Transverse colon (tissue), 4 donors: ENCODE data around the gene MICAL2. TPM values are rescaled to one million over a fixed set of nuclear protein-coding genes. Genes with fewer than 3 reads are reported as not detected.

Experiments used
- DNase-seq: peaks from one replicate; pipeline ENCODE4 v3.0.0-alpha.2; 2019
- H3K27ac ChIP-seq, 4 donors: fragments of 200-600 bp; sonication (generic); 2 replicates each; pipeline ENCODE4 v1.5.1; 2016 to 2018; ENCODE audit warnings: inconsistent platforms in 4 of 4
- H3K27me3 ChIP-seq: fragments of 200-600 bp; sonication (generic); 2 replicates; pipeline ENCODE4 v1.5.1; 2017; ENCODE audit warnings: inconsistent platforms
- H3K36me3 ChIP-seq, 4 donors: fragments of 200-600 bp; sonication (generic); 2 replicates each; pipeline ENCODE4 v1.5.1; 2017 to 2019; ENCODE audit warnings: inconsistent platforms in 4 of 4
- H3K4me1 ChIP-seq, 4 donors: fragments of 200-600 bp; sonication (generic); 2 replicates each; pipeline ENCODE4 v1.5.1; 2017 to 2020; ENCODE audit warnings: inconsistent platforms in 4 of 4
- H3K4me3 ChIP-seq, 4 donors: fragments of 200-600 bp; sonication (generic); 1 replicate in 1 of 4; 2 replicates in 3 of 4; pipeline versions ENCODE4 v1.5.1 to v1.6.1; 2017 to 2019; ENCODE audit warnings: inconsistent platforms in 4 of 4
- H3K9me3 ChIP-seq, 2 donors: fragments of 200-600 bp; sonication (generic); 2 replicates each; pipeline ENCODE4 v1.5.1; 2017 to 2019; ENCODE audit warnings: inconsistent platforms in 2 of 2
- EP300 ChIP-seq: sonication (generic); formaldehyde crosslinking; IDR thresholded peaks from one replicate; pipeline ENCODE4 v1.6.1; 2017; ENCODE audit warnings: antibody characterized with exemption, low read depth
- POLR2A ChIP-seq: fragments of 450-650 bp; IDR thresholded peaks from one replicate; pipeline ENCODE4 v1.6.1; 2016; ENCODE audit warnings: antibody characterized with exemption, mild to moderate bottlenecking, moderate library complexity
- POLR2AphosphoS5 ChIP-seq, 3 donors: sonication (generic); formaldehyde crosslinking; IDR thresholded peaks; one replicate each; pipeline ENCODE4 v1.6.1; 2016; ENCODE audit warnings: antibody characterized with exemption in 3 of 3
- WGBS, 2 donors: methylation state at CpG; one replicate each; pipeline ENCODE4 v1.1.5; 2018; ENCODE audit warnings: low coverage in 1 of 2; 5-methylcytosine and 5-hydroxymethylcytosine counted together
- in situ Hi-C, 4 donors: fragments of 200-750 bp; cut with MboI; loops; one replicate each; pipeline versions ENCODE4 v1.15.0 to v1.15.1; 2017; ENCODE audit warnings: low sequenced_read_pairs in 3 of 4, low pct_ligation_motif_present in 1 of 4, low pct_unique_long_range_greater_than_20kb in 1 of 4
- intact Hi-C: fragments of 100-400 bp; cut with DNase I; formaldehyde crosslinking; loops from one replicate; pipeline ENCODE4 v1.15.1; 2023; ENCODE audit warnings: low total_unique reads
- total RNA-seq, 4 donors: library from RNA; depleted of rRNA; stranded (reverse); fragments of >200 nt; gene quantifications; one replicate each; pipeline ENCODE4 v1.1.0, GENCODE V29; 2016
- TF ChIP-seq, protein P1 (sequence below), 5 experiments: fragments of 200-600 bp in 3 of 5; fragments of 450-650 bp in 2 of 5; sonication (generic) in 3 of 5; IDR thresholded peaks; 1 replicate in 2 of 5; 2 replicates in 3 of 5; pipeline ENCODE4 v1.5.1; 2016 to 2017; ENCODE audit warnings: antibody characterized with exemption in 5 of 5, inconsistent platforms in 3 of 5, mild to moderate bottlenecking in 2 of 5, moderate library complexity in 1 of 5

Gene MICAL2
- total RNA-seq, 4 donors from 2014 or later, result 309 to 483 (median 316) TPM

DNA sequence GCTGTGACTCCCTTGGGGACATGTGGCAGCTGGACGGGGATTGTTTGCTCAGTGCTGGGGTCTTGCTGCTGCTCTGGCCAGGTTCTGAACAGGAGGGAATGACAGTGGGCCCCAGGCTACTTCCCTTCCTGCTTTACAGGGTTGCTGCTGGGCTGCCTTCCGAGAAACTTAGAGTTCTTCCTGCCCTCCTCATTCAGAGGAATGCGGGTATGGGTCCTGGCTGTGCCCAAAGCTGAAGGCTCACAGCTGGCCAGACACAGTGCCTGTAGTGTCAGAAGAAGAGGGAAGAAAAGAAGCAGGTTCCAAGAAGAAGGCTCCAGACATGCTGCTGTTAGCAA is 158.7 kb downstream of the MICAL2 start:
- TF ChIP-seq EP300 (no peak), POLR2AphosphoS5 (IDR thresholded peaks at IDR 0.05) (no peak), POLR2A (no peak)
- TF ChIP-seq, protein P1, sequence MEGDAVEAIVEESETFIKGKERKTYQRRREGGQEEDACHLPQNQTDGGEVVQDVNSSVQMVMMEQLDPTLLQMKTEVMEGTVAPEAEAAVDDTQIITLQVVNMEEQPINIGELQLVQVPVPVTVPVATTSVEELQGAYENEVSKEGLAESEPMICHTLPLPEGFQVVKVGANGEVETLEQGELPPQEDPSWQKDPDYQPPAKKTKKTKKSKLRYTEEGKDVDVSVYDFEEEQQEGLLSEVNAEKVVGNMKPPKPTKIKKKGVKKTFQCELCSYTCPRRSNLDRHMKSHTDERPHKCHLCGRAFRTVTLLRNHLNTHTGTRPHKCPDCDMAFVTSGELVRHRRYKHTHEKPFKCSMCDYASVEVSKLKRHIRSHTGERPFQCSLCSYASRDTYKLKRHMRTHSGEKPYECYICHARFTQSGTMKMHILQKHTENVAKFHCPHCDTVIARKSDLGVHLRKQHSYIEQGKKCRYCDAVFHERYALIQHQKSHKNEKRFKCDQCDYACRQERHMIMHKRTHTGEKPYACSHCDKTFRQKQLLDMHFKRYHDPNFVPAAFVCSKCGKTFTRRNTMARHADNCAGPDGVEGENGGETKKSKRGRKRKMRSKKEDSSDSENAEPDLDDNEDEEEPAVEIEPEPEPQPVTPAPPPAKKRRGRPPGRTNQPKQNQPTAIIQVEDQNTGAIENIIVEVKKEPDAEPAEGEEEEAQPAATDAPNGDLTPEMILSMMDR (IDR thresholded peaks at IDR 0.05), result no peak
- Histone ChIP-seq H3K27me3 (no peaks in the 10 kb centered on the region), H3K4me3 (no peak overlapping the region), H3K4me1 (peaks cover 0 to 19% (median 12%) of the 10 kb centered on the region in 4 donors), H3K9me3 (no peaks in the 10 kb centered on the region), H3K27ac (peak overlapping the region; percentile 30 to 61 (median 43)), H3K36me3 (no peaks in the 10 kb centered on the region)
- 20 to 44% methylated on average over 1 to 3 of the region's 3 CpGs for WGBS, 2 donors
- in situ Hi-C loops, result loop anchor here in 1 of 4 donors (25.0 kb wide), 1 partner anchor 457 kb away; no protein-coding TSS in a partner anchor
- no peak for DNase-seq
- intact Hi-C loops, result no loop called here

DNA sequence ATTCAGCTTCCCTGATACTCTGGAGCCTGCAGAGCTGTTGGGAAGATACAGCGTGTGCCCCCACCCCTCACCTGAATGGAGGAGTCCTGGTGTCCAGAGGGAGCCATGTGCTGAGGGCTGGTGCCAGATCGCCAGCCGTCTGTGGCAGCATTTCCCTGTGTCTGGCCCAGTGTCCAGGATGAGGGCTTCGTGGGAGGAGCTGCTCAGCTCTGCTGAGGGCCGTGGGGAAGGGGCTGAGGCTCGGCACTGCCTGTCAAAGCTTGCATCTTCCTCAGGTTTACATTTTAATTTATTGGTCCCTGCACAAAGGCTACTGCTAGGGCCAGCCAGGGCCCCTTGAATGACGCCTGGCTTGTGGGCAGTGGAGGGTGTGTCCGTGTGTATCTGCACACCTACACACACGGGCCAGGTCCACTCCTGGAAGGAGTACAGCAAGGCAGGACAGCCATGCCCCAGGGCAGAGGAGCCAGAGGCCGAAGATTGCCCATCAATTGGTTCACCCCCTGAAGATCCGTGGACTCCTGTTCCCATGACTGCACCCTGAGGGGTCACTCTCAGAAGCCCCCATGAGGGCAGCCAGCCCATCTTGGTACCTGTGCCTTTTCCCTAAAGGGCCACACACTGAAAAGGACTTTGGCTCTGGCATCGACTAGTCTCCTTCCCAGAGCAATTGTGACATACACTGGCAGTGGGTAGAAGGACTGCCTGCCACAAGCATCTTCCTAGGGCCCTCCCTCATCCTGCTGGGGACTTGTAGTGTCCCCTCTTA is 159.2 kb downstream of the MICAL2 start:
- in situ Hi-C loops, result loop anchor here in 1 of 4 donors (25.0 kb wide), 1 partner anchor 457 kb away; no protein-coding TSS in a partner anchor
- peaks cover 0 to 19% (median 12%) of the 10 kb centered on the region in 4 donors for H3K4me1 ChIP-seq
- H3K27ac ChIP-seq, result peak overlapping the region; percentile 30 to 61 (median 43)
- DNase-seq, result no peak
- H3K36me3 ChIP-seq, result no peaks in the 10 kb centered on the region
- H3K4me3 ChIP-seq, result no peak overlapping the region
- intact Hi-C loops, result loop anchor here (10.0 kb wide), 1 partner anchor 465 kb away; no protein-coding TSS in a partner anchor
- no peaks in the 10 kb centered on the region for H3K9me3 ChIP-seq
- H3K27me3 ChIP-seq, result no peaks in the 10 kb centered on the region
- TF ChIP-seq EP300 (no peak), POLR2A (no peak), POLR2AphosphoS5 (IDR thresholded peaks at IDR 0.05) (no peak)
- TF ChIP-seq, protein P1 (IDR thresholded peaks at IDR 0.05), result no peak
- 42% methylated on average over 12 of the region's 12 CpGs; no CpG with 5 or more reads in 1 of the 2 donors for WGBS, 2 donors

DNA sequence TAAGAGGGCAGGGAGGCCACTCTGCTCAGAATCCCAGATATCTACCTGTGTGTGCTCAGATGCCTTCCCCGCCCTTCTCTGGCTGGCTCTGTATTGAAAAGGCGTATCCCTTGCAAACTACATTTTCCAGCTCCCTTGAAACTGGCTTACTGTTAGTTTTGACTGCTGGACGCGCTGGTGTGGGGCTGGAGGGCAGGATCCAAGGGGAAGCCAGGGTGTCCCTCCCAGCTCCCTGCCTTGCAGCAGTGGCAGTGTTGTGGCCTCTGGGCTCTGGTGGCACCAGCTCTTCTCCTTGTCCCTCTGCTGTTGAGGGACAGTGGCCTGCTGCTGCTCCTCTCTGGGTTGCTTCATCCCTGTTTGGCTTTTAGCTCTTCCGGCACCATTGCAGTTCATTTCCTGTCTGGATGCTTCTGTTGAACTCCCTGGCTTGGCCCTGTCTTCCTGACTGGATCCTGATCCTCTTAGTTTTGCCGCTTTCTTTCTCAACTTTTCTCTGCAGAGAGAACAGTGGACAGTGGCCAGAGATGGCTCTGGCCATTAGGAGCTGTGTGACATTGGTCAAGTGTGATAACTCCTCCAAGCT is 159.9 kb downstream of the MICAL2 start:
- H3K9me3 ChIP-seq, result no peaks in the 10 kb centered on the region
- intact Hi-C loops (loop anchor here (10.0 kb wide), 1 partner anchor 466 kb away; no protein-coding TSS in a partner anchor), in situ Hi-C loops (loop anchor here in 1 of 4 donors (25.0 kb wide), 1 partner anchor 458 kb away; no protein-coding TSS in a partner anchor)
- no peaks in the 10 kb centered on the region for H3K27me3 ChIP-seq
- DNase-seq, result no peak
- H3K27ac ChIP-seq, result peak overlapping the region in 3 of 4 donors; percentile 30 to 61 (median 51)
- WGBS, 2 donors, result 69% methylated on average over 6 of the region's 6 CpGs; no CpG with 5 or more reads in 1 of the 2 donors
- no peak overlapping the region for H3K4me3 ChIP-seq
- H3K36me3 ChIP-seq, result no peaks in the 10 kb centered on the region
- no peak for TF ChIP-seq POLR2A
- TF ChIP-seq, protein P1 (IDR thresholded peaks at IDR 0.05), result no peak
- no peak for TF ChIP-seq POLR2AphosphoS5 (IDR thresholded peaks at IDR 0.05)
- no peak for TF ChIP-seq EP300
- peaks cover 0 to 19% (median 12%) of the 10 kb centered on the region in 4 donors for H3K4me1 ChIP-seq

DNA sequence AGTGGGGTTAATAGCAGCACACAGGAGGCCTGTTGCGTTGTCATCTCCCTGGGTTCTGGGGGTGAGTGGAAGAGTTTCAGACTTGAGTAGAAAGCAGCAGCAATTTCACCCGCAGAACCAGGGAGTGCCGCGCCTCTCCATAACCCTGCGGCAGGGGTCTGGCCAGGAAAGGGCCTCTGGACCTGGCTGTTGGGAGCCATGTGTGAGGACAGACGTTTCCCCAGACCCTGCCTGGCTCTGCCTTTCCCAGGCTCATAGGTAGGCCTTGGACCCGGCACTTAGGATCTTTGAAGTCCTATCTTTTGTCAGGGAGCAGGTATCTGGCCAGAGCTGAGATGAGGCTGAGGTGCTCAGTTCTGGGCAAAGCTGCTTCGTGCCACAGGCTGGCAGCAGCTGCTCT is 160.4 kb downstream of the MICAL2 start:
- 78% methylated on average over 8 of the region's 8 CpGs; no CpG with 5 or more reads in 1 of the 2 donors for WGBS, 2 donors
- Histone ChIP-seq H3K4me1 (peaks cover 0 to 19% (median 12%) of the 10 kb centered on the region in 4 donors), H3K9me3 (no peaks in the 10 kb centered on the region), H3K27ac (peak overlapping the region in 1 of 4 donors; percentile 61), H3K36me3 (no peaks in the 10 kb centered on the region), H3K4me3 (no peak overlapping the region), H3K27me3 (no peaks in the 10 kb centered on the region)
- in situ Hi-C loops (loop anchor here in 1 of 4 donors (25.0 kb wide), 1 partner anchor 459 kb away; no protein-coding TSS in a partner anchor), intact Hi-C loops (loop anchor here (10.0 kb wide), 1 partner anchor 466 kb away; no protein-coding TSS in a partner anchor)
- DNase-seq, result no peak
- TF ChIP-seq POLR2AphosphoS5 (IDR thresholded peaks at IDR 0.05), result no peak
- TF ChIP-seq, protein P1 (IDR thresholded peaks at IDR 0.05), result no peak
- no peak for TF ChIP-seq POLR2A
- TF ChIP-seq EP300, result no peak
